ENCODE measurements around the gene EI24. TPM values are rescaled to one million over a fixed set of nuclear protein-coding genes. Genes with fewer than 3 reads are reported as not detected.

The EI24 gene
- total RNA-seq, 2 experiments from 2014 or later: 28.7 to 29.1 TPM

GRCh38 chr11:125586623-125587022 is 17.3 kb downstream of the EI24 start:
- no peak overlapping the region for H3K27ac Mint-ChIP-seq
- no peaks in the 10 kb centered on the region for H3K27me3 Mint-ChIP-seq
- peaks cover 23% of the 10 kb centered on the region for H3K4me1 Mint-ChIP-seq (ENCODE audit: low read depth)
- intact Hi-C loops (cut with micrococcal nuclease): loop anchor here (1.0 kb wide), 1 partner anchor 16 kb away; no protein-coding TSS in a partner anchor
- ChIA-PET CTCF (no interaction called here), POLR2A (interaction anchor here (1.2 to 2.4 kb wide), 2 partner anchors 17 to 39 kb away, joined by 3 to 8 read pairs; partner anchors contain the start of genes CHEK1 and EI24)
- H3K9me3 Mint-ChIP-seq: no peaks in the 10 kb centered on the region
- peaks cover 22% of the 10 kb centered on the region for H3K36me3 Mint-ChIP-seq
- DNase-seq: no peak
- H3K4me3 Mint-ChIP-seq: no peak overlapping the region

- CTCF ChIA-PET: interaction anchor here (0.9 kb wide), 1 partner anchor 38 kb away, joined by 3 read pairs; the partner anchor contains the start of gene CHEK1
- DNase-seq: no peak
- Mint-ChIP-seq H3K27ac (no peak overlapping the region), H3K36me3 (peaks cover 18% of the 10 kb centered on the region), H3K4me1 (ENCODE audit: low read depth) (peaks cover 25% of the 10 kb centered on the region), H3K27me3 (no peaks in the 10 kb centered on the region), H3K9me3 (no peaks in the 10 kb centered on the region), H3K4me3 (no peak overlapping the region)
- POLR2A ChIA-PET: interaction anchor here (2.4 kb wide), 1 partner anchor 17 kb away, joined by 8 read pairs; the partner anchor contains the start of gene EI24
- intact Hi-C loops (cut with micrococcal nuclease): no loop called here
Observed at GRCh38 chr11:125587480-125587879, 18.2 kb downstream of the EI24 start.

- ChIA-PET CTCF (no interaction called here), POLR2A (interaction anchor here (0.6 kb wide), 1 partner anchor 16 kb away, joined by 5 read pairs; no protein-coding TSS in a partner anchor)
- no peaks in the 10 kb centered on the region for H3K9me3 Mint-ChIP-seq
- peaks cover 27% of the 10 kb centered on the region for H3K4me1 Mint-ChIP-seq (ENCODE audit: low read depth)
- peaks cover 12% of the 10 kb centered on the region for H3K36me3 Mint-ChIP-seq
- intact Hi-C loops (cut with micrococcal nuclease): no loop called here
- no peak overlapping the region for H3K4me3 Mint-ChIP-seq
- H3K27me3 Mint-ChIP-seq: no peaks in the 10 kb centered on the region
- no peak for DNase-seq
- H3K27ac Mint-ChIP-seq: peak overlapping the region; percentile 28
Observed at GRCh38 chr11:125588505-125588904, 19.2 kb downstream of the EI24 start.

GRCh38 chr11:125591649-125592304 is 22.5 kb downstream of the EI24 start:
- Mint-ChIP-seq H3K36me3 (peaks cover 13% of the 10 kb centered on the region), H3K9me3 (no peaks in the 10 kb centered on the region), H3K27me3 (no peaks in the 10 kb centered on the region), H3K27ac (peak overlapping the region; percentile 95), H3K4me3 (peak overlapping the region; percentile 94), H3K4me1 (ENCODE audit: low read depth) (peaks cover 47% of the 10 kb centered on the region)
- intact Hi-C loops (cut with micrococcal nuclease): loop anchor here (1.0 to 5.0 kb wide), 8 partner anchors 22 to 1849 kb away; partner anchors contain the start of genes CHEK1, EI24, FAM118B and FOXRED1
- DNase-seq: peak; percentile 49
- ChIA-PET POLR2A (interaction anchor here (1.0 to 5.3 kb wide), 6 partner anchors 17 to 296 kb away, joined by 3 to 72 read pairs (median 5); partner anchors contain the start of genes CHEK1, EI24 and HYLS1), CTCF (interaction anchor here (0.7 to 2.6 kb wide), 3 partner anchors 22 to 81 kb away, joined by 5 to 18 read pairs (median 9); partner anchors contain the start of genes CHEK1 and EI24)

GRCh38 chr11:125592305-125593113 is 23.2 kb downstream of the EI24 start, which contains the start of gene STT3A:
STT3A (plus strand) TSS chr11:125592852; CDS start chr11:125595916, 3,064 bp downstream.
- Mint-ChIP-seq H3K27me3 (no peaks in the 10 kb centered on the region), H3K36me3 (peaks cover 19% of the 10 kb centered on the region), H3K9me3 (no peaks in the 10 kb centered on the region), H3K4me3 (peak within 1 kb of the TSS; percentile 94), H3K27ac (peak within 1 kb of the TSS; percentile 95), H3K4me1 (ENCODE audit: low read depth) (peaks cover 44% of the 10 kb centered on the region)
- CTCF ChIA-PET: interaction anchor here (0.6 to 2.6 kb wide), 5 partner anchors 8 to 296 kb away, joined by 3 to 18 read pairs (median 4); partner anchors contain the start of genes CHEK1 and EI24
- POLR2A ChIA-PET: interaction anchor here (0.8 to 5.3 kb wide), 8 partner anchors 16 to 310 kb away, joined by 3 to 72 read pairs (median 4); partner anchors contain the start of genes CHEK1, EI24, HYLS1 and PUS3
- intact Hi-C loops (cut with micrococcal nuclease): loop anchor here (1.0 to 5.0 kb wide), 8 partner anchors 23 to 1850 kb away; partner anchors contain the start of genes CHEK1, EI24, FAM118B and FOXRED1
- DNase-seq: peak; percentile 99

- CTCF ChIA-PET: interaction anchor here (1.0 to 2.6 kb wide), 4 partner anchors 24 to 295 kb away, joined by 3 to 18 read pairs (median 6); partner anchors contain the start of genes CHEK1 and EI24
- H3K4me1 Mint-ChIP-seq (ENCODE audit: low read depth): peaks cover 42% of the 10 kb centered on the region
- DNase-seq: no peak
- peaks cover 25% of the 10 kb centered on the region for H3K36me3 Mint-ChIP-seq
- H3K9me3 Mint-ChIP-seq: no peaks in the 10 kb centered on the region
- H3K27ac Mint-ChIP-seq: peak overlapping the region; percentile 95
- POLR2A ChIA-PET: interaction anchor here (0.8 to 5.3 kb wide), 6 partner anchors 11 to 309 kb away, joined by 3 to 72 read pairs (median 4); partner anchors contain the start of genes CHEK1, EI24, HYLS1 and PUS3
- H3K4me3 Mint-ChIP-seq: peak overlapping the region; percentile 94
- intact Hi-C loops (cut with micrococcal nuclease): loop anchor here (5.0 kb wide), 2 partner anchors 674 to 1851 kb away; partner anchors contain the start of genes FOXRED1, SRPRA and ZNF202
- no peaks in the 10 kb centered on the region for H3K27me3 Mint-ChIP-seq
Observed at GRCh38 chr11:125593114-125593820, 24.0 kb downstream of the EI24 start.

GRCh38 chr11:125594958-125595357 is 25.7 kb downstream of the EI24 start:
- Mint-ChIP-seq H3K4me3 (no peak overlapping the region), H3K9me3 (no peaks in the 10 kb centered on the region), H3K4me1 (ENCODE audit: low read depth) (peaks cover 34% of the 10 kb centered on the region), H3K27ac (no peak overlapping the region), H3K27me3 (no peaks in the 10 kb centered on the region), H3K36me3 (peaks cover 30% of the 10 kb centered on the region)
- intact Hi-C loops (cut with micrococcal nuclease): loop anchor here (5.0 kb wide), 2 partner anchors 672 to 1853 kb away; partner anchors contain the start of genes FOXRED1, SRPRA and ZNF202
- ChIA-PET POLR2A (interaction anchor here (4.5 to 5.3 kb wide), 2 partner anchors 25 to 31 kb away, joined by 36 to 72 read pairs; partner anchors contain the start of genes CHEK1 and EI24), CTCF (no interaction called here)
- DNase-seq: no peak

GRCh38 chr11:125600663-125601062 is 31.4 kb downstream of the EI24 start:
- no peak for DNase-seq
- intact Hi-C loops (cut with micrococcal nuclease): no loop called here
- peaks cover 7% of the 10 kb centered on the region for H3K4me1 Mint-ChIP-seq (ENCODE audit: low read depth)
- H3K4me3 Mint-ChIP-seq: no peak overlapping the region
- H3K27ac Mint-ChIP-seq: no peak overlapping the region
- H3K9me3 Mint-ChIP-seq: no peaks in the 10 kb centered on the region
- H3K27me3 Mint-ChIP-seq: no peaks in the 10 kb centered on the region
- ChIA-PET CTCF (interaction anchor here (0.9 kb wide), 1 partner anchor 26 kb away, joined by 3 read pairs; no protein-coding TSS in a partner anchor), POLR2A (no interaction called here)
- peaks cover 55% of the 10 kb centered on the region for H3K36me3 Mint-ChIP-seq

GRCh38 chr11:125603207-125603606 is 33.9 kb downstream of the EI24 start:
- POLR2A ChIA-PET: interaction anchor here (1.8 kb wide), 1 partner anchor 10 kb away, joined by 4 read pairs; no protein-coding TSS in a partner anchor
- peaks cover 52% of the 10 kb centered on the region for H3K36me3 Mint-ChIP-seq

GRCh38 chr11:125605417-125605816 is 36.1 kb downstream of the EI24 start:
- Mint-ChIP-seq H3K36me3 (peaks cover 61% of the 10 kb centered on the region), H3K4me1 (ENCODE audit: low read depth) (no peaks in the 10 kb centered on the region), H3K9me3 (no peaks in the 10 kb centered on the region), H3K27me3 (no peaks in the 10 kb centered on the region), H3K4me3 (no peak overlapping the region), H3K27ac (no peak overlapping the region)
- no peak for DNase-seq
- CTCF ChIA-PET: no interaction called here
- intact Hi-C loops (cut with micrococcal nuclease): loop anchor here (5.0 kb wide), 1 partner anchor 33 kb away; no protein-coding TSS in a partner anchor
- POLR2A ChIA-PET: no interaction called here

More at GRCh38 chr11:125603207-125603606, 33.9 kb downstream of the EI24 start:
- Mint-ChIP-seq H3K27me3 (no peaks in the 10 kb centered on the region), H3K4me3 (no peak overlapping the region), H3K4me1 (ENCODE audit: low read depth) (no peaks in the 10 kb centered on the region), H3K27ac (no peak overlapping the region), H3K9me3 (no peaks in the 10 kb centered on the region)
- intact Hi-C loops (cut with micrococcal nuclease): no loop called here
- no peak for DNase-seq
- CTCF ChIA-PET: no interaction called here

GRCh38 chr11:125609545-125609944 is 40.3 kb downstream of the EI24 start:
- no peaks in the 10 kb centered on the region for H3K9me3 Mint-ChIP-seq
- peaks cover 7% of the 10 kb centered on the region for H3K4me1 Mint-ChIP-seq (ENCODE audit: low read depth)
- no peak for DNase-seq
- no peak overlapping the region for H3K4me3 Mint-ChIP-seq
- POLR2A ChIA-PET: no interaction called here
- no peaks in the 10 kb centered on the region for H3K27me3 Mint-ChIP-seq
- H3K27ac Mint-ChIP-seq: no peak overlapping the region
- intact Hi-C loops (cut with micrococcal nuclease): loop anchor here (5.0 kb wide), 1 partner anchor 37 kb away; no protein-coding TSS in a partner anchor
- CTCF ChIA-PET: no interaction called here
- peaks cover 64% of the 10 kb centered on the region for H3K36me3 Mint-ChIP-seq
